K562 (cell line): ENCODE results near the gene PCDH9. TPM values are rescaled to one million over a fixed set of nuclear protein-coding genes. Genes with fewer than 3 reads are reported as not detected.
A peak's percentile ranks its signal among the peaks of the same experiment; 100 is the strongest.

Experiments used
- CCNT2 ChIP-seq: IDR thresholded peaks from 2 replicates; pipeline ENCODE4 v1.6.1; 2011; ENCODE audit warnings: borderline replicate concordance, low read depth, mild to moderate bottlenecking, moderate library complexity, mixed read lengths, low read length; ENCODE audit not compliant: insufficient read length; ENCODE audit errors: extremely low read depth
- CREM ChIP-seq: IDR thresholded peaks from 2 replicates; pipeline ENCODE4 v1.6.1; 2014; ENCODE audit warnings: antibody characterized with exemption, low read depth
- CXXC5 ChIP-seq: fragments of 250-450 bp; sonication (Bioruptor Pico); IDR thresholded peaks from 2 replicates; pipeline ENCODE4 v1.8.0; 2022; ENCODE audit warnings: inconsistent platforms, mild to moderate bottlenecking, moderate library complexity
- EGR1 ChIP-seq: fragments of 450-650 bp; conservative IDR thresholded peaks from 2 replicates; pipeline ENCODE4 v1.6.1; 2017; ENCODE audit warnings: mild to moderate bottlenecking
- ESRRA ChIP-seq: fragments of 450-650 bp; IDR thresholded peaks from 2 replicates; pipeline ENCODE4 v1.6.1; 2014; ENCODE audit warnings: low read depth, mild to moderate bottlenecking, moderate library complexity, borderline replicate concordance
- GABPA ChIP-seq: fragments of 200-800 bp; sonication (Bioruptor generic); conservative IDR thresholded peaks from 2 replicates; pipeline ENCODE4 v1.6.1; 2016; ENCODE audit warnings: low read depth, missing genetic modification characterization, missing compliant biosample characterization
- GATAD2A ChIP-seq: fragments of 450-650 bp; IDR thresholded peaks from 2 replicates; pipeline ENCODE4 v1.6.1; 2017
- HDGF ChIP-seq: fragments of 450-650 bp; IDR thresholded peaks from 2 replicates; pipeline ENCODE4 v1.6.1; 2016
- HMGN3 ChIP-seq: IDR thresholded peaks from 2 replicates; pipeline ENCODE4 v1.6.1; 2011; ENCODE audit warnings: borderline replicate concordance, low read depth, mild to moderate bottlenecking, mixed read lengths, low read length; ENCODE audit not compliant: insufficient read length; ENCODE audit errors: extremely low read depth
- HNRNPLL ChIP-seq: fragments of 200-400 bp; formaldehyde crosslinking; IDR thresholded peaks from 2 replicates; pipeline ENCODE4 v1.6.1; 2017; ENCODE audit warnings: low read length, low read depth, mild to moderate bottlenecking; ENCODE audit not compliant: poor library complexity, severe bottlenecking
- MXI1 ChIP-seq: IDR thresholded peaks from 2 replicates; pipeline ENCODE4 v1.6.1; 2011; ENCODE audit warnings: low read depth, mild to moderate bottlenecking, improper control_type of control experiment, low read length
- MYNN ChIP-seq, 2 experiments: sonication (generic); formaldehyde crosslinking in 1 of 2; IDR thresholded peaks; 2 replicates each; pipeline versions ENCODE4 v1.5.0 to v1.6.1; 2016 to 2020; ENCODE audit warnings: antibody characterized with exemption in 1 of 2, missing genetic modification reagents in 1 of 2
- POLR2G ChIP-seq: fragments of 200-400 bp; formaldehyde crosslinking; IDR thresholded peaks from 2 replicates; pipeline ENCODE4 v1.6.1; 2017; ENCODE audit warnings: low read depth, mild to moderate bottlenecking, antibody characterized with exemption, low read length, moderate library complexity
- RREB1 ChIP-seq: fragments of 250-450 bp; sonication (Bioruptor Pico); IDR thresholded peaks from 2 replicates; pipeline ENCODE4 v1.4.0; 2020
- SAP30 ChIP-seq: fragments of 200-600 bp; sonication (generic); IDR thresholded peaks from 2 replicates; pipeline ENCODE4 v1.6.1; 2012; ENCODE audit warnings: borderline replicate concordance, low read depth, mild to moderate bottlenecking, moderate library complexity, low read length, control low read depth, inconsistent platforms; ENCODE audit not compliant: insufficient read depth, poor library complexity, severe bottlenecking
- SMARCA5 ChIP-seq: fragments of 450-650 bp; IDR thresholded peaks from 2 replicates; pipeline ENCODE4 v1.6.1; 2016
- TAL1 ChIP-seq: fragments of 450-650 bp; IDR thresholded peaks from 2 replicates; pipeline ENCODE4 v1.6.1; 2016; ENCODE audit warnings: mild to moderate bottlenecking
- ZFX ChIP-seq: sonication (generic); formaldehyde crosslinking; IDR thresholded peaks from 2 replicates; pipeline ENCODE4 v1.8.0; 2022; ENCODE audit warnings: mild to moderate bottlenecking, missing genetic modification reagents, moderate library complexity
- ZNF57 ChIP-seq: fragments of 450-650 bp; formaldehyde crosslinking; IDR thresholded peaks from 2 replicates; pipeline ENCODE4 v1.4.0; 2020; ENCODE audit warnings: mild to moderate bottlenecking, moderate library complexity
- ZNF668 ChIP-seq: fragments of 250-450 bp; sonication (Bioruptor Pico); IDR thresholded peaks from 2 replicates; pipeline ENCODE4 v1.8.0; 2022; ENCODE audit warnings: mild to moderate bottlenecking, inconsistent platforms
- polyA plus RNA-seq, 8 experiments: library from polyadenylated mRNA; depleted of rRNA in 4 of 8; stranded (reverse) in 5 of 8; unstranded in 3 of 8; fragments of >200 nt; fragmentation: Nextera tagmentation in 2 of 8; fragmentation: Illumina TruSeq in 1 of 8; extraction: Ambion mirVana in 2 of 8; extraction: Trizol in 1 of 8; gene quantifications; 2 replicates each; pipeline versions ENCODE4 v1.2.1 to v1.2.3, GENCODE V29; 2011 to 2014; ENCODE audit warnings: inconsistent platforms in 1 of 8, missing spikeins in 1 of 8
- total RNA-seq, 7 experiments: library from RNA; depleted of rRNA in 6 of 7; stranded (reverse); fragments of >200 nt in 6 of 7; fragmentation: Illumina TruSeq in 2 of 7; extraction: Trizol in 2 of 7; gene quantifications; 2 replicates each; pipeline versions ENCODE4 v1.2.1 to v1.2.3, GENCODE V29; 2011 to 2021; ENCODE audit warnings: low replicate concordance in 1 of 7
- TF ChIP-seq, protein P1 (sequence below): IDR thresholded peaks from 3 replicates; pipeline ENCODE4 v1.6.1; 2011; ENCODE audit warnings: borderline replicate concordance, mild to moderate bottlenecking; ENCODE audit not compliant: insufficient read length, insufficient read depth

Gene PCDH9
- total and polyA plus RNA-seq, 9 of the 15 experiments (the other 6 are each of a cell fraction or from before 2014, with no cell fraction given) = 1.1 to 6.7 (median 4.9) TPM

- TF ChIP-seq RREB1 (no peak), TAL1 (no peak), ZFX (CRISPR knock-in tag) (peak; percentile 44), GATAD2A (0 out of 2 replicates have a peak, but pooled peaks have one; percentile 23), CREM (peak; percentile 31), CCNT2 (peak; percentile 78), SAP30 (no peak), CXXC5 (CRISPR knock-in tag) (peak; percentile 79), MYNN (IDR thresholded peaks at IDR 0.05) (no peak), MYNN (CRISPR knock-in tag; IDR thresholded peaks at IDR 0.05) (no peak), MXI1 (no peak), HDGF (no peak), SMARCA5 (no peak), ESRRA (peak; percentile 51; the same call in 1 of the 2 replicates), POLR2G (peak; percentile 87), ZNF668 (CRISPR knock-in tag) (no peak), HNRNPLL (peak; percentile 27), GABPA (tag) (peak; percentile 48), EGR1 (peak; percentile 86), ZNF57 (CRISPR knock-in tag) (peak; percentile 90), HMGN3 (peak; percentile 50)
- TF ChIP-seq, protein P1, sequence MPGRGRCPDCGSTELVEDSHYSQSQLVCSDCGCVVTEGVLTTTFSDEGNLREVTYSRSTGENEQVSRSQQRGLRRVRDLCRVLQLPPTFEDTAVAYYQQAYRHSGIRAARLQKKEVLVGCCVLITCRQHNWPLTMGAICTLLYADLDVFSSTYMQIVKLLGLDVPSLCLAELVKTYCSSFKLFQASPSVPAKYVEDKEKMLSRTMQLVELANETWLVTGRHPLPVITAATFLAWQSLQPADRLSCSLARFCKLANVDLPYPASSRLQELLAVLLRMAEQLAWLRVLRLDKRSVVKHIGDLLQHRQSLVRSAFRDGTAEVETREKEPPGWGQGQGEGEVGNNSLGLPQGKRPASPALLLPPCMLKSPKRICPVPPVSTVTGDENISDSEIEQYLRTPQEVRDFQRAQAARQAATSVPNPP = no peak
These were observed 510 bp upstream of the PCDH9 start (continued) for GRCh38 chr13:67230404-67231288.
